HepG2 (cell line): ENCODE measurements around the gene KAT7. TPM values are rescaled to one million over a fixed set of nuclear protein-coding genes. Genes with fewer than 3 reads are reported as not detected.

ENCODE experiments used
- E2F5 ChIP-seq: sonication (generic); formaldehyde crosslinking; conservative IDR thresholded peaks from 2 replicates; pipeline ENCODE4 v1.4.0; 2020; ENCODE audit warnings: missing genetic modification reagents
- ELK4 ChIP-seq: sonication (generic); formaldehyde crosslinking; IDR thresholded peaks from 2 replicates; pipeline ENCODE4 v1.9.0; 2021; ENCODE audit warnings: missing genetic modification reagents, borderline replicate concordance
- HNRNPL ChIP-seq: fragments of 200-400 bp; formaldehyde crosslinking; IDR thresholded peaks from 2 replicates; pipeline ENCODE4 v1.6.1; 2017; ENCODE audit warnings: mild to moderate bottlenecking, low read depth, low read length
- NR0B2 ChIP-seq: sonication (generic); formaldehyde crosslinking; IDR thresholded peaks from 2 replicates; pipeline ENCODE4 v1.4.0; 2020; ENCODE audit warnings: mild to moderate bottlenecking, missing genetic modification reagents
- PRDM15 ChIP-seq: sonication (generic); formaldehyde crosslinking; IDR thresholded peaks from 2 replicates; pipeline ENCODE4 v1.4.0; 2020; ENCODE audit warnings: missing genetic modification reagents
- SPEN ChIP-seq: sonication (generic); formaldehyde crosslinking; IDR thresholded peaks from 2 replicates; pipeline ENCODE4 v1.5.1; 2020; ENCODE audit warnings: low read depth, mild to moderate bottlenecking, missing genetic modification reagents
- ZNF142 ChIP-seq: sonication (generic); formaldehyde crosslinking; IDR thresholded peaks from 2 replicates; pipeline ENCODE4 v1.4.0; 2020; ENCODE audit warnings: missing genetic modification reagents
- ZNF232 ChIP-seq: sonication (generic); formaldehyde crosslinking; IDR thresholded peaks from 2 replicates; pipeline ENCODE4 v1.4.0; 2020; ENCODE audit warnings: missing genetic modification reagents, borderline replicate concordance
- ZNF234 ChIP-seq: sonication (generic); formaldehyde crosslinking; conservative IDR thresholded peaks from 2 replicates; pipeline ENCODE4 v1.5.1; 2020; ENCODE audit warnings: mild to moderate bottlenecking, missing genetic modification reagents
- ZNF430 ChIP-seq: sonication (generic); formaldehyde crosslinking; IDR thresholded peaks from 2 replicates; pipeline ENCODE4 v1.9.0; 2021; ENCODE audit warnings: mild to moderate bottlenecking, missing genetic modification reagents
- ZNF546 ChIP-seq: sonication (generic); formaldehyde crosslinking; conservative IDR thresholded peaks from 2 replicates; pipeline ENCODE4 v1.8.1; 2023; ENCODE audit warnings: mild to moderate bottlenecking, missing genetic modification reagents
- ZNF552 ChIP-seq: sonication (generic); formaldehyde crosslinking; IDR thresholded peaks from 2 replicates; pipeline ENCODE4 v1.9.0; 2022; ENCODE audit warnings: missing genetic modification reagents, mild to moderate bottlenecking, borderline replicate concordance
- ZNF761 ChIP-seq: sonication (generic); formaldehyde crosslinking; conservative IDR thresholded peaks from 2 replicates; pipeline ENCODE4 v1.4.0; 2020; ENCODE audit warnings: mild to moderate bottlenecking, missing genetic modification reagents
- polyA plus RNA-seq, 8 experiments: library from polyadenylated mRNA; depleted of rRNA in 3 of 8; stranded (reverse) in 7 of 8; unstranded in 1 of 8; fragments of >200 nt; fragmentation: Illumina TruSeq in 4 of 8; extraction: Trizol in 4 of 8; gene quantifications; 2 replicates each; pipeline versions ENCODE4 v1.2.1 to v1.2.3, GENCODE V29; 2011 to 2016; ENCODE audit warnings: low read depth in 4 of 8, missing spikeins in 1 of 8, mixed read lengths in 1 of 8; ENCODE audit not compliant: insufficient read depth in 1 of 8
- total RNA-seq, 5 experiments: library from RNA; depleted of rRNA; stranded (reverse); fragments of >200 nt; fragmentation: Illumina TruSeq; extraction: Trizol; gene quantifications; 2 replicates each; pipeline ENCODE4 v1.2.3, GENCODE V29; 2016; ENCODE audit warnings: low read depth in 1 of 5

The KAT7 gene
- total and polyA plus RNA-seq, 2 of the 13 experiments (the other 11 are each of a cell fraction or from before 2014, with no cell fraction given), result 21.2 to 39.2 TPM

- TF ChIP-seq ZNF142 (CRISPR knock-in tag), result no peak
- 0 out of 2 replicates have a peak, but pooled peaks have one; percentile 53 for TF ChIP-seq E2F5
- TF ChIP-seq ZNF552 (CRISPR knock-in tag), result peak; percentile 80; the same call in 1 of the 2 replicates
- 0 out of 2 replicates have a peak, but pooled peaks have one; percentile 29 for TF ChIP-seq NR0B2 (CRISPR knock-in tag)
- TF ChIP-seq ZNF232, result peak; percentile 50; the same call in 1 of the 2 replicates
- TF ChIP-seq ZNF546 (CRISPR knock-in tag), result no peak
- no peak for TF ChIP-seq ZNF234 (CRISPR knock-in tag)
- TF ChIP-seq ZNF761 (CRISPR knock-in tag), result no peak
- TF ChIP-seq SPEN (CRISPR knock-in tag), result peak; percentile 56
- TF ChIP-seq PRDM15 (CRISPR knock-in tag), result no peak
- 0 out of 2 replicates have a peak, but pooled peaks have one; percentile 36 for TF ChIP-seq ZNF430 (CRISPR knock-in tag)
- TF ChIP-seq HNRNPL, result 0 out of 2 replicates have a peak, but pooled peaks have one; percentile 28
- TF ChIP-seq ELK4 (CRISPR knock-in tag), result no peak
Measured at GRCh38 chr17:49851387-49852291, 63.2 kb downstream of the KAT7 start (continued).
